GM12878 (cell line): Measurements from ENCODE around the gene NKD1. TPM values are rescaled to one million over a fixed set of nuclear protein-coding genes. Genes with fewer than 3 reads are reported as not detected.
A peak's percentile ranks its signal among the peaks of the same experiment; 100 is the strongest.

ENCODE experiments used
- ATAC-seq: fragments of 200-7000 bp; cut with Tn5 transposase; 3 replicates; pipeline ENCODE4 v1.9.1; 2020; ENCODE audit warnings: mild to moderate bottlenecking, moderate library complexity
- BruUV-seq: library from RNA; stranded (reverse); fragments of 400-500 nt; replicated peaks from 2 replicates; lab custom pipeline; 2021; lab: Mats Ljungman, UMichigan
- CTCF ChIA-PET: fragments of 300-600 bp; sonication (Branson Sonifier 250); formaldehyde crosslinking; extraction: SDS; loops from one replicate; lab custom pipeline; 2021; ENCODE audit warnings: inconsistent platforms; lab: Yijun Ruan, JAX
- POLR2A ChIA-PET: fragments of 350-600 bp; formaldehyde crosslinking; extraction: SDS; loops from one replicate; lab custom pipeline; 2021; ENCODE audit warnings: inconsistent platforms; lab: Charles Lee
- RAD21 ChIA-PET: fragments of 300-600 bp; sonication (Branson Sonifier 250); formaldehyde crosslinking; loops from one replicate; lab custom pipeline; 2023; ENCODE audit warnings: antibody characterized with exemption; ENCODE audit not compliant: unreplicated experiment; lab: Charles Lee
- SMC1A ChIA-PET: fragments of 300-600 bp; sonication (Branson Sonifier 250); formaldehyde crosslinking; loops from one replicate; lab custom pipeline; 2023; ENCODE audit not compliant: unreplicated experiment, uncharacterized antibody; lab: Charles Lee
- DNase-seq: peaks from one replicate; pipeline ENCODE4 v3.0.0-alpha.2; 2011; ENCODE audit warnings: low read depth, low spot score
- FAIRE-seq: peaks from 3 replicates; lab custom pipeline; 2011; peaks lifted over from hg19 to GRCh38; lab: Jason Lieb, UNC
- H2AFZ ChIP-seq: 2 replicates; pipeline ENCODE4 v1.6.0; 2011; ENCODE audit warnings: low read depth, low read length, control low read depth; ENCODE audit not compliant: control insufficient read depth
- H3K27ac ChIP-seq: 2 replicates; pipeline ENCODE4 v1.5.1; 2011; ENCODE audit warnings: control low read depth; ENCODE audit not compliant: control insufficient read depth, insufficient read depth
- H3K27me3 ChIP-seq, 2 experiments: replicated peaks in 1 of 2; 2 replicates each; pipeline versions ENCODE4 v1.6.0 to v1.6.1; 2011; ENCODE audit warnings: low read length in 1 of 2; ENCODE audit not compliant: control insufficient read depth in 2 of 2, insufficient read depth in 2 of 2
- H3K36me3 ChIP-seq, 2 experiments: 2 replicates each; pipeline ENCODE4 v1.5.1; 2011; ENCODE audit warnings: low read length in 1 of 2; ENCODE audit not compliant: control insufficient read depth in 2 of 2, insufficient read depth in 2 of 2
- H3K4me1 ChIP-seq: 2 replicates; pipeline ENCODE4 v1.6.1; 2011; ENCODE audit warnings: mild to moderate bottlenecking, low read length, moderate library complexity, mixed read lengths; ENCODE audit not compliant: control insufficient read depth, insufficient read depth
- H3K4me2 ChIP-seq: 2 replicates; pipeline ENCODE4 v1.6.0; 2011; ENCODE audit warnings: control low read depth; ENCODE audit not compliant: control insufficient read depth, insufficient read depth
- H3K4me3 ChIP-seq: fragments of 200-600 bp; sonication (generic); 2 replicates; pipeline ENCODE4 v1.5.1; 2016
- H3K79me2 ChIP-seq: 2 replicates; pipeline ENCODE4 v1.6.0; 2011; ENCODE audit warnings: low read length; ENCODE audit not compliant: control insufficient read depth, insufficient read depth
- H3K9ac ChIP-seq: 2 replicates; pipeline ENCODE4 v1.8.0; 2011; ENCODE audit warnings: low read length, control low read depth, mixed read lengths; ENCODE audit not compliant: control insufficient read depth, insufficient read depth
- H3K9me3 ChIP-seq: replicated peaks from 3 replicates; pipeline ENCODE4 v1.5.1; 2011; ENCODE audit warnings: mild to moderate bottlenecking, low read length; ENCODE audit not compliant: control insufficient read depth, insufficient read depth
- H4K20me1 ChIP-seq: 2 replicates; pipeline ENCODE4 v1.6.0; 2011; ENCODE audit not compliant: control insufficient read depth, insufficient read depth
- BACH1 ChIP-seq: fragments of 450-650 bp; IDR thresholded peaks from 2 replicates; pipeline ENCODE4 v1.6.1; 2017; ENCODE audit warnings: mild to moderate bottlenecking, borderline replicate concordance
- NFXL1 ChIP-seq: fragments of 450-650 bp; IDR thresholded peaks from 2 replicates; pipeline ENCODE4 v1.6.1; 2017; ENCODE audit warnings: antibody characterized with exemption, mild to moderate bottlenecking, borderline replicate concordance
- RAD51 ChIP-seq: fragments of 450-650 bp; IDR thresholded peaks from 2 replicates; pipeline ENCODE4 v1.6.1; 2016; ENCODE audit warnings: moderate library complexity, mild to moderate bottlenecking, inconsistent platforms
- SPI1 ChIP-seq: IDR thresholded peaks from 2 replicates; pipeline ENCODE4 v1.6.1; 2011; ENCODE audit warnings: low read depth, mild to moderate bottlenecking, low read length, moderate library complexity, borderline replicate concordance; ENCODE audit not compliant: insufficient read depth
- STAT1 ChIP-seq: fragments of 450-650 bp; conservative IDR thresholded peaks from 2 replicates; pipeline ENCODE4 v1.6.1; 2014; ENCODE audit warnings: antibody characterized with exemption, mild to moderate bottlenecking
- USF1 ChIP-seq: IDR thresholded peaks from 2 replicates; pipeline ENCODE4 v1.6.1; 2011; ENCODE audit warnings: borderline replicate concordance, low read depth, mild to moderate bottlenecking, moderate library complexity, mixed read lengths, low read length; ENCODE audit not compliant: insufficient read depth; ENCODE audit errors: extremely low read length
- ZBTB33 ChIP-seq: fragments of 450-650 bp; IDR thresholded peaks from 2 replicates; pipeline ENCODE4 v1.6.1; 2017; ENCODE audit warnings: mild to moderate bottlenecking
- WGBS: methylation state at CpG from one replicate; pipeline ENCODE4 v1.1.6; 2016; ENCODE audit warnings: low lambda C conversion rate; ENCODE audit not compliant: insufficient replicate concordance, insufficient coverage; ENCODE audit errors: missing lambda C conversion rate; 5-methylcytosine and 5-hydroxymethylcytosine counted together
- in situ Hi-C: fragments of 300-500 bp; cut with MboI; formaldehyde crosslinking; loops from 9 replicates; pipeline ENCODE4 v1.14.3; 2018; ENCODE audit warnings: mixed read lengths
- intact Hi-C: fragments of 100-400 bp; cut with micrococcal nuclease; formaldehyde crosslinking; loops from one replicate; pipeline ENCODE4 v1.14.2; 2022; ENCODE audit not compliant: unreplicated experiment
- polyA plus RNA-seq, 11 experiments: library from polyadenylated mRNA; depleted of rRNA in 4 of 11; unstranded in 6 of 11; stranded (reverse) in 5 of 11; fragments of >200 nt; fragmentation: Nextera tagmentation in 4 of 11; fragmentation: Illumina TruSeq in 1 of 11; extraction: Ambion mirVana in 4 of 11; extraction: Trizol in 1 of 11; gene quantifications; 1 replicate in 1 of 11; 2 replicates in 10 of 11; pipeline versions ENCODE4 v1.2.1 to v1.2.3, GENCODE V29; 2011 to 2016; ENCODE audit warnings: inconsistent platforms in 2 of 11, missing spikeins in 2 of 11, low read depth in 1 of 11
- total RNA-seq, 4 experiments: library from RNA; depleted of rRNA in 3 of 4; stranded (reverse); fragments of >200 nt in 3 of 4; fragmentation: Illumina TruSeq in 1 of 4; extraction: Trizol in 1 of 4; gene quantifications; 2 replicates each; pipeline versions ENCODE4 v1.2.1 to v1.2.3, GENCODE V29; 2013 to 2021

NKD1 gene
- total and polyA plus RNA-seq, 10 of the 15 experiments (the other 5 are each of a cell fraction or from before 2014, with no cell fraction given), result under 0.01 to 0.49 (median 0.04) TPM; not detected in 2

- H3K4me2 ChIP-seq, result 0 out of 2 replicates have a peak overlapping the region, but pooled peaks have one; percentile 15
- H3K27ac ChIP-seq, result no peak overlapping the region
- ATAC-seq, result peak; percentile 80
- H3K79me2 ChIP-seq, result no peaks in the 10 kb centered on the region
- no peaks in the 10 kb centered on the region for H3K36me3 ChIP-seq
- no peaks in the 10 kb centered on the region for H4K20me1 ChIP-seq
- H3K9me3 ChIP-seq, result no peaks in the 10 kb centered on the region; the same call in 2 of the 3 replicates
- CTCF ChIA-PET, result interaction anchor here (1.2 kb wide), 1 partner anchor 222 kb away, joined by 3 read pairs; no protein-coding TSS in a partner anchor
- H3K4me1 ChIP-seq, result peaks cover 17% of the 10 kb centered on the region
- in situ Hi-C loops (no loop called here), intact Hi-C loops (no loop called here)
- no peak overlapping the region for H3K9ac ChIP-seq
- peak; percentile 85 for TF ChIP-seq SPI1
- no peak for TF ChIP-seq STAT1
- TF ChIP-seq RAD51, result peak; percentile 77
- TF ChIP-seq ZBTB33, result no peak
- no peak for TF ChIP-seq NFXL1
- no peak for TF ChIP-seq BACH1
- TF ChIP-seq USF1, result peak; percentile 70
- RAD21 ChIA-PET, result interaction anchor here (1.0 kb wide), 1 partner anchor 37 kb away, joined by 4 read pairs; the partner anchor contains the start of gene NKD1
- SMC1A ChIA-PET, result no interaction called here
- peak; percentile 68 for FAIRE-seq
- H3K4me3 ChIP-seq, result no peak overlapping the region
- DNase-seq, result no peak
- POLR2A ChIA-PET, result no interaction called here
- BruUV-seq, result no TSS peak
- no peaks in the 10 kb centered on the region for H3K27me3 ChIP-seq
- 26% methylated on average over 6 of the region's 6 CpGs for WGBS
- H2AFZ ChIP-seq, result no peak overlapping the region; the same call in 1 of the 2 replicates
Measured at GRCh38 chr16:50584033-50584722, 36.0 kb downstream of the NKD1 start.
